ENCODE results near the gene KIAA1328.

- TF ChIP-seq CTCF (IDR thresholded peaks at IDR 0.05; ENCODE audit: poor library complexity) (no peak), EZH2phosphoT487 (IDR thresholded peaks at IDR 0.05; ENCODE audit: low read depth, severe bottlenecking, unreplicated experiment) (no peak), EZH2 (IDR thresholded peaks at IDR 0.05; ENCODE audit: borderline replicate concordance) (no peak)
These were observed 36.2 kb upstream of the KIAA1328 start for GRCh38 chr18:36792634-36793283.
